ENCODE results near the gene WDR83. TPM values are rescaled to one million over a fixed set of nuclear protein-coding genes. Genes with fewer than 3 reads are reported as not detected.

Gene WDR83
- total and polyA plus RNA-seq, 2 of the 8 experiments (the other 6 are each of a cell fraction or from before 2014, with no cell fraction given), result 12.6 to 15.3 TPM

DNA sequence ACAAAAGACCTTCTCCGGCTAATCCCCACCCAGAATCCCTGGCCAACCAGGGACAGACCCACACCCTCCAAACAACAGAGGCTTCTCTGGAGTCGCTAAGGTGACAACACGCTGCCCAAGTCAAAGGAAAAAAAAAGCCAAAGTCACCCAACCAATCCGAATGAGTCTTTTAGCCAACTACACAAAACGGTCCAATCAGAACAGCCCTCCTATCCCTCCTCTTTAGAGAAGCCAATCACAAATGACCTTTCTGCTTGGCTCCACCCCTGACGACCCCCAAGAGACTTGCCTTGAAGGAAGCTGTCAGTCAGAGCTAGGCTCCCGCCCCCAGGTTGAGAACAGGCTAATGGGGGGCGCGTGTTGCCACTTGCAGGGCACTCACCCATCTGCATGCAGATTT is 36.4 kb downstream of the WDR83 start (continued):
- TF ChIP-seq TBP (IDR thresholded peaks at IDR 0.05; ENCODE audit: low read depth, low read length), result peak; percentile 75; the same call in 1 of the 2 replicates
- TF ChIP-seq ZNF274 (IDR thresholded peaks at IDR 0.05; ENCODE audit: borderline replicate concordance, extremely low read depth, low read length), result no peak
- TF ChIP-seq TCF12 (IDR thresholded peaks at IDR 0.05; ENCODE audit: low read depth, low read length), result no peak
- no peak for TF ChIP-seq CEBPB (IDR thresholded peaks at IDR 0.05; ENCODE audit: low read depth, low read length)
- TF ChIP-seq KDM1A (IDR thresholded peaks at IDR 0.05; ENCODE audit: borderline replicate concordance, low read length), result no peak
- no peak for TF ChIP-seq SUZ12 (IDR thresholded peaks at IDR 0.05; ENCODE audit: low read length)
- TF ChIP-seq TAF1 (IDR thresholded peaks at IDR 0.05; ENCODE audit: low read depth, low read length), result peak; percentile 49; the same call in 1 of the 2 replicates
- TF ChIP-seq EGR1 (IDR thresholded peaks at IDR 0.05; ENCODE audit: borderline replicate concordance, low read depth, low read length), result no peak
- no peak for TF ChIP-seq CTBP2 (IDR thresholded peaks at IDR 0.05; ENCODE audit: borderline replicate concordance, insufficient read depth, insufficient read length, low read length)
- no peak for TF ChIP-seq RNF2 (IDR thresholded peaks at IDR 0.05; ENCODE audit: borderline replicate concordance, low read depth, low read length, missing control alignments, poor library complexity, severe bottlenecking)
- TF ChIP-seq HDAC2 (IDR thresholded peaks at IDR 0.05; ENCODE audit: borderline replicate concordance in 1 of 2, low read depth in 2 of 2, low read length in 2 of 2), result no peak

All from H1 (cell line).